Trophoblast cell (in vitro differentiated cells and primary cell): Measurements from ENCODE around the gene AQP12B.
"Not testable (repeated sequence)": the region's sequence is repeated elsewhere in the genome, so short reads cannot be mapped to it uniquely, and the experiment has no call there.

Experiments
- DNase-seq, 2 donors: peaks; one replicate each; pipeline ENCODE4 v3.0.0-alpha.2; 2016
- H2AFZ ChIP-seq: 2 replicates; pipeline ENCODE4 v1.6.1; 2013; ENCODE audit warnings: low read length, moderate library complexity, mild to moderate bottlenecking; ENCODE audit not compliant: insufficient read depth, poor library complexity
- H2AK5ac ChIP-seq: 2 replicates; pipeline ENCODE4 v1.6.1; 2013; ENCODE audit warnings: mild to moderate bottlenecking, low read length
- H2BK120ac ChIP-seq: 2 replicates; pipeline ENCODE4 v1.6.1; 2013; ENCODE audit warnings: low read length, mild to moderate bottlenecking, moderate library complexity; ENCODE audit not compliant: insufficient read depth, poor library complexity
- H2BK12ac ChIP-seq: 2 replicates; pipeline ENCODE4 v1.6.1; 2013; ENCODE audit warnings: mild to moderate bottlenecking, low read length, moderate library complexity
- H2BK5ac ChIP-seq: 2 replicates; pipeline ENCODE4 v1.6.1; 2013; ENCODE audit warnings: low read length, low read depth, moderate library complexity, mild to moderate bottlenecking; ENCODE audit not compliant: poor library complexity
- H3K14ac ChIP-seq: 2 replicates; pipeline ENCODE4 v1.6.1; 2013; ENCODE audit warnings: mild to moderate bottlenecking, low read length
- H3K18ac ChIP-seq: 2 replicates; pipeline ENCODE4 v1.6.1; 2013; ENCODE audit warnings: mild to moderate bottlenecking, low read length
- H3K23ac ChIP-seq: 2 replicates; pipeline ENCODE4 v1.6.1; 2013; ENCODE audit warnings: low read length
- H3K27ac ChIP-seq: 2 replicates; pipeline ENCODE4 v1.5.1; 2013; ENCODE audit warnings: low read depth, mild to moderate bottlenecking, inconsistent platforms, low read length, moderate library complexity
- H3K27me3 ChIP-seq: 2 replicates; pipeline ENCODE4 v1.6.1; 2013; ENCODE audit warnings: inconsistent platforms, mild to moderate bottlenecking, low read length, moderate library complexity; ENCODE audit not compliant: insufficient read depth
- H3K36me3 ChIP-seq, 2 experiments: 1 replicate in 1 of 2; 2 replicates in 1 of 2; pipeline ENCODE4 v1.6.1; 2013; ENCODE audit warnings: low read length in 2 of 2, mild to moderate bottlenecking in 2 of 2, moderate library complexity in 1 of 2; ENCODE audit not compliant: insufficient read depth in 2 of 2, control insufficient read depth in 1 of 2
- H3K4ac ChIP-seq: 2 replicates; pipeline ENCODE4 v1.6.1; 2013; ENCODE audit warnings: low read depth, mild to moderate bottlenecking, low read length, moderate library complexity
- H3K4me1 ChIP-seq, 2 experiments: 1 replicate in 1 of 2; 2 replicates in 1 of 2; pipeline ENCODE4 v1.6.1; 2013; ENCODE audit warnings: low read length in 2 of 2, mild to moderate bottlenecking in 2 of 2, moderate library complexity in 1 of 2; ENCODE audit not compliant: insufficient read depth in 2 of 2, control insufficient read depth in 1 of 2
- H3K4me2 ChIP-seq: 2 replicates; pipeline ENCODE4 v1.6.1; 2013; ENCODE audit warnings: inconsistent platforms, mild to moderate bottlenecking, low read length, moderate library complexity
- H3K4me3 ChIP-seq: 2 replicates; pipeline ENCODE4 v1.5.1; 2013; ENCODE audit warnings: mild to moderate bottlenecking, low read depth, low read length, inconsistent platforms
- H3K79me1 ChIP-seq: one replicate; pipeline ENCODE4 v1.6.1; 2013; ENCODE audit warnings: low read length
- H3K79me2 ChIP-seq: 2 replicates; pipeline ENCODE4 v1.6.1; 2013; ENCODE audit warnings: low read length, mild to moderate bottlenecking; ENCODE audit not compliant: control insufficient read depth, insufficient read depth, poor library complexity
- H3K9ac ChIP-seq: 2 replicates; pipeline ENCODE4 v1.6.1; 2013; ENCODE audit warnings: mild to moderate bottlenecking, low read length
- H3K9me3 ChIP-seq: 2 replicates; pipeline ENCODE4 v1.6.1; 2013; ENCODE audit warnings: low read depth, mild to moderate bottlenecking, control low read depth, inconsistent platforms, low read length; ENCODE audit not compliant: insufficient read depth
- H4K12ac ChIP-seq: 2 replicates; pipeline ENCODE4 v1.6.1; 2013; ENCODE audit warnings: low read depth, mild to moderate bottlenecking, low read length, moderate library complexity
- H4K8ac ChIP-seq: 2 replicates; pipeline ENCODE4 v1.6.1; 2013; ENCODE audit warnings: low read depth, mild to moderate bottlenecking, low read length, moderate library complexity
- H4K91ac ChIP-seq: one replicate; pipeline ENCODE4 v1.6.1; 2013; ENCODE audit warnings: low read depth, mild to moderate bottlenecking, low read length, moderate library complexity
- WGBS: extraction: QIAGEN DNeasy Blood & Tissue Kit; methylation state at CpG from one replicate; pipeline ENCODE4 v1.1.7; 2013; ENCODE audit warnings: missing lambda C conversion rate; ENCODE audit not compliant: insufficient read length, insufficient coverage; ENCODE audit errors: extremely low coverage; 5-methylcytosine and 5-hydroxymethylcytosine counted together

The AQP12B gene

GRCh38 chr2:240691631-240692420, 9.1 kb upstream of the AQP12B start, which contains the start of gene AQP12A:
Gene AQP12A (plus strand): TSS chr2:240691866. CDS start chr2:240691914, 48 bp downstream.
- H2AK5ac ChIP-seq, H3K36me3 ChIP-seq, H3K18ac ChIP-seq, H4K12ac ChIP-seq, H4K8ac ChIP-seq, H2AFZ ChIP-seq, H2BK12ac ChIP-seq, H3K79me1 ChIP-seq, H3K27ac ChIP-seq, H4K91ac ChIP-seq, H2BK5ac ChIP-seq, H2BK120ac ChIP-seq, H3K4ac ChIP-seq, H3K4me2 ChIP-seq, H3K23ac ChIP-seq, H3K9me3 ChIP-seq, H3K9ac ChIP-seq, H3K79me2 ChIP-seq, H3K4me3 ChIP-seq, H3K14ac ChIP-seq, DNase-seq, H3K27me3 ChIP-seq, H3K4me1 ChIP-seq: not testable (repeated sequence)
- WGBS: no CpG with 5 or more reads among the region's 37 CpGs

DNA sequence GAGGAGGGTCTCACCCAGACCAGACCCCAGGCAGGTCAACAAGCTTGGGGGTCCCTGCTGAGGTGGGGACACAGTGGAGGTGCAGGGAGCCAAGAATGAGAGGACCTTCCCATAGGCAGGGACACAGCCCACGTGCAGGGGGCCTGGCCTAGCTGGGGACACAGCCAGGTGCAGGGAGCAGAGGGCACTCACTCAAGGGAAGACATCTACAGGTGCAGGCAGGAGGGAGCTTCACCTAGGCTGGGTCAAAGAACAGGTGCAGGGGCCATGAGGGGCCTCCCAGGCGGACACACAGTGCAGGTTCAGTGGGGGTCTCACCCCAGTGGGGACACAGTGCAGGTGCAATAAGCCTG, 8.4 kb upstream of the AQP12B start:
- H3K14ac ChIP-seq, H4K12ac ChIP-seq, DNase-seq, H3K9me3 ChIP-seq, H3K4me2 ChIP-seq, H2BK120ac ChIP-seq, H4K8ac ChIP-seq, H3K79me2 ChIP-seq, H3K27ac ChIP-seq, H3K4me1 ChIP-seq, H4K91ac ChIP-seq, H3K4me3 ChIP-seq, H2BK5ac ChIP-seq, H2AFZ ChIP-seq, H3K36me3 ChIP-seq, H3K27me3 ChIP-seq, H3K9ac ChIP-seq, H3K18ac ChIP-seq, H2BK12ac ChIP-seq, H3K23ac ChIP-seq, H3K4ac ChIP-seq, H2AK5ac ChIP-seq, H3K79me1 ChIP-seq: not testable (repeated sequence)
- no CpG with 5 or more reads among the region's 2 CpGs for WGBS

DNA sequence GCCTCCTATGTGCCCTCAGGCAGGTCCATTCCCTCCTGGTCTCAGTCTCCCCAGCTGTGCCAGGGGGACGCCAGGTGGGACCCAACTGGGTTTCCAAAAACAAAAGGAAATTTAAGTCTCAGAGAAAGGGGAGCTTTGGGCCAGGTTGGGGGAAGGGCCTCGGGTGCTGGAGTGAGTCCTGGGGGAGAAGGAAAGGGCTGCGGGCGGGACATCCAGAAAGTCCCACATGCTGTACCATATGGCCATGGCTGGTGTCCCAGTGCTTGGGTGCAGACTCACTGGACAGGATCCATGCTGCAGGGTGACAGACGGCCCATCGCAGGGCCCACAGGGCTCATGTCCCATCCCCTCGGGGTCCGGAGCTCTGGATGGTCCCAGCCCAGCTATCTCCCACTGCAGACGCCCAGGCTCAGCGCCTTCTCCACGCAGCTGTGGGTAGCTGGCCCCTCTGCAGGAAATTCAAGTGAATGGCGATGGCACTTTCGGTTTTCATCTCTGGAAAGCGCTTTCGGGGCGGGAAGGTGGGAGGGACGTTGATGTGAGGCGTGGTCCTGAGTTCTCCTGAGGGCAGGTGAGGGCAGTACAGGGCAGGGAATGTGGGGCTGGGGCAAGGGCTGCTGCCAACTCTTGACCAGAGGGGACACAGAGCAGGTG, 7.9 kb upstream of the AQP12B start:
- not testable (repeated sequence) for H4K8ac ChIP-seq, H2AK5ac ChIP-seq
- no CpG with 5 or more reads among the region's 18 CpGs for WGBS

DNA sequence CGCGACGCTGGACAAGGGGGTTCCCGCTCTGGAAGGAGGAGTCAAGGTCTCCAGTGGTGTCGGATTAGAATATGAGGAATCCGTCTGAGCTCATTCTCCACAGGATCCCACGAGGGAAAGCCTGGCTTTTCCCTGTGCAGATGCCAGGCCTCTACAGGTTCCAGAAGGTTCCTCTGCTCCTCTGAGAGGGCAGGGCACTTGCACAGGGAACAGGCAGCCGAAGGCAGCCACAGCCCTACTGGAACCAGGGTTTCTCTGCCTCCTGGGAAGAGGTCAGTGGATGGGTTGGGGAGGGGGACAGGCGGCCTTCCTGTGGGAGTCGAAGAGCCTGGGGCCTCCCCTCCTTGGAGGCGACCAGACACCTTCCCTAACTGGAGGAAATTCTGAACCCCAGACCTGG, 7.3 kb upstream of the AQP12B start:
- no peaks in the 10 kb centered on the region for H3K27me3 ChIP-seq
- whole genome bisulfite sequencing: no CpG with 5 or more reads among the region's 11 CpGs
- H2BK12ac ChIP-seq: no peak overlapping the region
- no peak overlapping the region for H3K4me3 ChIP-seq
- no peak overlapping the region for H3K14ac ChIP-seq
- no peak overlapping the region for H2AFZ ChIP-seq
- H3K4me1 ChIP-seq: peaks cover 0 to 4% of the 10 kb centered on the region in 2 experiments
- no peak overlapping the region for H4K12ac ChIP-seq
- H3K18ac ChIP-seq: no peak overlapping the region
- no peaks in the 10 kb centered on the region for H3K36me3 ChIP-seq
- H2BK120ac ChIP-seq: no peak overlapping the region
- no peak overlapping the region for H2BK5ac ChIP-seq
- no peaks in the 10 kb centered on the region for H3K79me1 ChIP-seq
- no peak overlapping the region for H3K23ac ChIP-seq
- H3K9me3 ChIP-seq: no peaks in the 10 kb centered on the region
- H4K8ac ChIP-seq: no peak overlapping the region
- no peak overlapping the region for H2AK5ac ChIP-seq
- H3K4me2 ChIP-seq: no peak overlapping the region
- no peak overlapping the region for H4K91ac ChIP-seq
- no peak overlapping the region for H3K4ac ChIP-seq
- no peak overlapping the region for H3K27ac ChIP-seq
- no peaks in the 10 kb centered on the region for H3K79me2 ChIP-seq
- no peak overlapping the region for H3K9ac ChIP-seq
- DNase-seq: no peak

More for the DNA sequence above, 7.9 kb upstream of the AQP12B start:
- not testable (repeated sequence) for H2BK5ac ChIP-seq, H2BK120ac ChIP-seq, H3K79me2 ChIP-seq, H3K14ac ChIP-seq, H3K9me3 ChIP-seq, H3K4me3 ChIP-seq, H3K9ac ChIP-seq, H3K23ac ChIP-seq, H3K27ac ChIP-seq, H3K27me3 ChIP-seq, H3K18ac ChIP-seq, H3K4me2 ChIP-seq, H2BK12ac ChIP-seq, H4K12ac ChIP-seq, H3K36me3 ChIP-seq, H3K4me1 ChIP-seq, H4K91ac ChIP-seq, DNase-seq, H2AFZ ChIP-seq, H3K79me1 ChIP-seq, H3K4ac ChIP-seq
